Right lobe of liver (tissue), 4 donors: ENCODE data around the gene GOLGA1.

Experiments
- POLR2A ChIP-seq: fragments of 450-650 bp; IDR thresholded peaks from one replicate; pipeline ENCODE4 v1.6.1; 2017; ENCODE audit warnings: antibody characterized with exemption, mild to moderate bottlenecking
- TF ChIP-seq, protein P1 (sequence below), 4 donors: fragments of 200-600 bp in 3 of 4; fragments of 450-650 bp in 1 of 4; IDR thresholded peaks; one replicate each; pipeline versions ENCODE4 v1.5.1 to v1.8.0; 2016 to 2022; ENCODE audit warnings: antibody characterized with exemption in 4 of 4, mild to moderate bottlenecking in 2 of 4
- donor health status: DM: no; HTN: no; CAD: no.
- donor health status: DM: no; HTN: no; CAD: no.
- donor health status: DM: no; HTN: yes; CAD: no.

- TF ChIP-seq, protein P1, sequence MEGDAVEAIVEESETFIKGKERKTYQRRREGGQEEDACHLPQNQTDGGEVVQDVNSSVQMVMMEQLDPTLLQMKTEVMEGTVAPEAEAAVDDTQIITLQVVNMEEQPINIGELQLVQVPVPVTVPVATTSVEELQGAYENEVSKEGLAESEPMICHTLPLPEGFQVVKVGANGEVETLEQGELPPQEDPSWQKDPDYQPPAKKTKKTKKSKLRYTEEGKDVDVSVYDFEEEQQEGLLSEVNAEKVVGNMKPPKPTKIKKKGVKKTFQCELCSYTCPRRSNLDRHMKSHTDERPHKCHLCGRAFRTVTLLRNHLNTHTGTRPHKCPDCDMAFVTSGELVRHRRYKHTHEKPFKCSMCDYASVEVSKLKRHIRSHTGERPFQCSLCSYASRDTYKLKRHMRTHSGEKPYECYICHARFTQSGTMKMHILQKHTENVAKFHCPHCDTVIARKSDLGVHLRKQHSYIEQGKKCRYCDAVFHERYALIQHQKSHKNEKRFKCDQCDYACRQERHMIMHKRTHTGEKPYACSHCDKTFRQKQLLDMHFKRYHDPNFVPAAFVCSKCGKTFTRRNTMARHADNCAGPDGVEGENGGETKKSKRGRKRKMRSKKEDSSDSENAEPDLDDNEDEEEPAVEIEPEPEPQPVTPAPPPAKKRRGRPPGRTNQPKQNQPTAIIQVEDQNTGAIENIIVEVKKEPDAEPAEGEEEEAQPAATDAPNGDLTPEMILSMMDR (IDR thresholded peaks at IDR 0.05) = no peak
- TF ChIP-seq POLR2A = no peak
These were observed 12.8 kb downstream of the GOLGA1 start for GRCh38 chr9:124928116-124928515.
